ENCODE data around the gene MRPS22. TPM values are rescaled to one million over a fixed set of nuclear protein-coding genes. Genes with fewer than 3 reads are reported as not detected.

MRPS22 gene
- total RNA-seq (10 to 100 TPM; 66.0 to 99.1 (median 74.1) TPM), polyA plus RNA-seq (100 to 1,000 TPM in 1 of 2 donors, 10 to 100 TPM in 1; 84.7 to 110 TPM)
- long read RNA-seq, donor 1, transcript MRPS22-202 (8 exons, 1,099 nt): minor isoform, 7 of 108 reads
- long read RNA-seq, donor 1, transcript MRPS22-201 (8 exons, 1,120 nt): major isoform, 97 of 108 reads
- long read RNA-seq, donor 1, partial matches to known transcripts: 2 of 108 reads
- long read RNA-seq, donor 1, other reads (novel, unspliced or antisense): 2 of 108 reads
- long read RNA-seq, donor 2, transcript MRPS22-201 (8 exons, 1,120 nt): major isoform, 233 of 297 reads
- long read RNA-seq, donor 2, transcript MRPS22-202 (8 exons, 1,099 nt): minor isoform, 37 of 297 reads
- long read RNA-seq, donor 2, partial matches to known transcripts: 2 of 297 reads
- long read RNA-seq, donor 2, other reads (novel, unspliced or antisense): 25 of 297 reads
- long read RNA-seq, donor 3, transcript MRPS22-202 (8 exons, 1,099 nt): minor isoform, 10 of 84 reads
- long read RNA-seq, donor 3, transcript MRPS22-201 (8 exons, 1,120 nt): major isoform, 71 of 84 reads
- long read RNA-seq, donor 3, partial matches to known transcripts: 1 of 84 reads
- long read RNA-seq, donor 3, other reads (novel, unspliced or antisense): 2 of 84 reads

GRCh38 chr3:139343895-139344856, at the start of gene MRPS22:
TSS of gene MRPS22 (plus strand) at chr3:139344020. CDS start at chr3:139344027, 7 bp downstream.
- 0 to 1% (median 0%) methylated on average over 31 to 37 of the region's 37 CpGs for WGBS, 4 donors
- Histone ChIP-seq H3K9me3 (no peaks in the 10 kb centered on the region), H3K4me1 (peaks cover 3 to 30% (median 16%) of the 10 kb centered on the region in 12 donors), H3K36me3 (peaks cover 0 to 31% (median 29%) of the 10 kb centered on the region in 9 donors), H3K27me3 (peaks cover 0 to 5% (median 0%) of the 10 kb centered on the region in 9 donors), H3K27ac (peak within 1 kb of the TSS; percentile 60 to 95 (median 85)), H3K4me3 (peak within 1 kb of the TSS; percentile 63 to 97 (median 82))
- DNase-seq (peak; percentile 80 to 86 (median 85)), ATAC-seq (peak; percentile 96 to 98 (median 97))
- peak in 1 of 2 donors; percentile 47 for TF ChIP-seq POLR2A (IDR thresholded peaks at IDR 0.05)
- TF ChIP-seq, protein P1, sequence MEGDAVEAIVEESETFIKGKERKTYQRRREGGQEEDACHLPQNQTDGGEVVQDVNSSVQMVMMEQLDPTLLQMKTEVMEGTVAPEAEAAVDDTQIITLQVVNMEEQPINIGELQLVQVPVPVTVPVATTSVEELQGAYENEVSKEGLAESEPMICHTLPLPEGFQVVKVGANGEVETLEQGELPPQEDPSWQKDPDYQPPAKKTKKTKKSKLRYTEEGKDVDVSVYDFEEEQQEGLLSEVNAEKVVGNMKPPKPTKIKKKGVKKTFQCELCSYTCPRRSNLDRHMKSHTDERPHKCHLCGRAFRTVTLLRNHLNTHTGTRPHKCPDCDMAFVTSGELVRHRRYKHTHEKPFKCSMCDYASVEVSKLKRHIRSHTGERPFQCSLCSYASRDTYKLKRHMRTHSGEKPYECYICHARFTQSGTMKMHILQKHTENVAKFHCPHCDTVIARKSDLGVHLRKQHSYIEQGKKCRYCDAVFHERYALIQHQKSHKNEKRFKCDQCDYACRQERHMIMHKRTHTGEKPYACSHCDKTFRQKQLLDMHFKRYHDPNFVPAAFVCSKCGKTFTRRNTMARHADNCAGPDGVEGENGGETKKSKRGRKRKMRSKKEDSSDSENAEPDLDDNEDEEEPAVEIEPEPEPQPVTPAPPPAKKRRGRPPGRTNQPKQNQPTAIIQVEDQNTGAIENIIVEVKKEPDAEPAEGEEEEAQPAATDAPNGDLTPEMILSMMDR (IDR thresholded peaks at IDR 0.05): no peak
- intact Hi-C loops (cut with DNase I): loop anchor here in 1 of 10 donors (2.0 kb wide), 1 partner anchor 45 kb away; the partner anchor contains the start of gene COPB2

DNA sequence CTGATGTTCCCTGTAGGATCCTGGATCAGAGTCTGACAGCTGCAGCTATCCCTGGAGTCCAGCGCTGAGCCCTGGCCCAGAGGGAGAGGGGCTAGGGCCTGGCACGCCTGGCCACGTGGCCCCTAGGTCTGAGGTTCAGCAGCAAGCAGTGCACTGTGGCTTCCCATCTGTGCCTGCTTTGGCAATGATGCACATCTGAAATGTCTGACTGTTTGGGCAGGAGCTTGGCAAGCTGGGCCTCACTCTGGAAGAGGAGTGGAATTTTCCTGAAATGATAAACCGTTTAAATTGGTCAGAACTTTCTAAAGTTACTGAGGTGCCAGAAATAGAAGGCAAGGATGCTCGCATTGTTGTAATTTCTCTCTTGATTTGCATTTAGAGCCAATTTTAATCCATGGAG, 48.8 kb upstream of the MRPS22 start:
- ATAC-seq (peak in 2 of 4 donors; percentile 29 to 53), DNase-seq (no peak)
- no peak for TF ChIP-seq POLR2A (IDR thresholded peaks at IDR 0.05)
- TF ChIP-seq, protein P1 (IDR thresholded peaks at IDR 0.05): no peak
- no peaks in the 10 kb centered on the region for H3K9me3 ChIP-seq
- no peaks in the 10 kb centered on the region for H3K36me3 ChIP-seq
- H3K27ac ChIP-seq: no peak overlapping the region
- intact Hi-C loops (cut with DNase I): no loop called here
- 48 to 74% (median 64%) methylated on average over 5 of the region's 5 CpGs for WGBS, 4 donors
- H3K27me3 ChIP-seq: no peaks in the 10 kb centered on the region
- H3K4me1 ChIP-seq: peaks cover 0 to 27% (median 4%) of the 10 kb centered on the region in 12 donors
- H3K4me3 ChIP-seq: no peak overlapping the region

GRCh38 chr3:139296141-139296718, 47.6 kb upstream of the MRPS22 start:
- H3K9me3 ChIP-seq: no peaks in the 10 kb centered on the region
- TF ChIP-seq, protein P1 (IDR thresholded peaks at IDR 0.05): no peak
- TF ChIP-seq POLR2A (IDR thresholded peaks at IDR 0.05): no peak
- peaks cover 0 to 31% (median 4%) of the 10 kb centered on the region in 12 donors for H3K4me1 ChIP-seq
- no peaks in the 10 kb centered on the region for H3K36me3 ChIP-seq
- WGBS, 4 donors: 73 to 80% (median 76%) methylated on average over 9 of the region's 9 CpGs
- intact Hi-C loops (cut with DNase I): no loop called here
- H3K27ac ChIP-seq: no peak overlapping the region
- H3K4me3 ChIP-seq: no peak overlapping the region
- no peaks in the 10 kb centered on the region for H3K27me3 ChIP-seq
- no peak for DNase-seq
- ATAC-seq: peak in 3 of 4 donors; percentile 66 to 80 (median 76)
